Natural killer cell treated with Interleukin-12 subunit alpha and Interleukin-12 subunit beta and Interleukin-15 and Interleukin-18, amount 100 ng/mL, for 72 hours (primary cell): Measurements from ENCODE around the gene PANK4. TPM values are rescaled to one million over a fixed set of nuclear protein-coding genes. Genes with fewer than 3 reads are reported as not detected.

ENCODE experiments used
- ATAC-seq, 2 donors: fragments of 150-1000 bp; cut with Tn5 transposase in 1 of 2; sonication (Bioruptor Pico), chemical (Tn5 transposase) in 1 of 2; 2 replicates each; pipeline ENCODE4 v1.10.0; 2021
- DNase-seq: peaks from one replicate; pipeline ENCODE4 v3.0.0; 2022; ENCODE audit warnings: low spot score
- H3K27ac Mint-ChIP-seq, 2 donors: 1 replicate in 1 of 2; 2 replicates in 1 of 2; pipeline ENCODE4 v1.8.0; 2022; ENCODE audit warnings: mixed read lengths in 2 of 2, mild to moderate bottlenecking in 1 of 2, moderate library complexity in 1 of 2
- H3K27me3 Mint-ChIP-seq, 2 donors: 1 replicate in 1 of 2; 2 replicates in 1 of 2; pipeline ENCODE4 v1.8.0; 2022; ENCODE audit warnings: mixed read lengths in 2 of 2
- H3K36me3 Mint-ChIP-seq: one replicate; pipeline ENCODE4 v1.8.0; 2022; ENCODE audit warnings: mixed read lengths
- H3K4me1 Mint-ChIP-seq, 2 donors: 1 replicate in 1 of 2; 2 replicates in 1 of 2; pipeline ENCODE4 v1.8.0; 2022; ENCODE audit warnings: low read depth in 2 of 2, mixed read lengths in 2 of 2, mild to moderate bottlenecking in 1 of 2
- H3K4me3 Mint-ChIP-seq: one replicate; pipeline ENCODE4 v1.8.0; 2022; ENCODE audit warnings: mixed read lengths
- H3K9me3 Mint-ChIP-seq: 2 replicates; pipeline ENCODE4 v1.8.0; 2022; ENCODE audit warnings: mixed read lengths
- total RNA-seq, 2 donors: library from RNA; stranded (reverse); gene quantifications; one replicate each; pipeline ENCODE4 v1.2.3, GENCODE V29; 2022

Gene PANK4
- total RNA-seq, 2 donors from 2014 or later = 37.7 to 70.5 TPM

GRCh38 chr1:2513939-2514652 is 12.3 kb downstream of the PANK4 start:
- Mint-ChIP-seq H3K4me3 (no peak overlapping the region), H3K4me1 (no peaks in the 10 kb centered on the region), H3K27ac (no peak overlapping the region), H3K36me3 (no peaks in the 10 kb centered on the region), H3K9me3 (no peaks in the 10 kb centered on the region), H3K27me3 (no peaks in the 10 kb centered on the region)
- no peak for ATAC-seq
- no peak for DNase-seq

DNA sequence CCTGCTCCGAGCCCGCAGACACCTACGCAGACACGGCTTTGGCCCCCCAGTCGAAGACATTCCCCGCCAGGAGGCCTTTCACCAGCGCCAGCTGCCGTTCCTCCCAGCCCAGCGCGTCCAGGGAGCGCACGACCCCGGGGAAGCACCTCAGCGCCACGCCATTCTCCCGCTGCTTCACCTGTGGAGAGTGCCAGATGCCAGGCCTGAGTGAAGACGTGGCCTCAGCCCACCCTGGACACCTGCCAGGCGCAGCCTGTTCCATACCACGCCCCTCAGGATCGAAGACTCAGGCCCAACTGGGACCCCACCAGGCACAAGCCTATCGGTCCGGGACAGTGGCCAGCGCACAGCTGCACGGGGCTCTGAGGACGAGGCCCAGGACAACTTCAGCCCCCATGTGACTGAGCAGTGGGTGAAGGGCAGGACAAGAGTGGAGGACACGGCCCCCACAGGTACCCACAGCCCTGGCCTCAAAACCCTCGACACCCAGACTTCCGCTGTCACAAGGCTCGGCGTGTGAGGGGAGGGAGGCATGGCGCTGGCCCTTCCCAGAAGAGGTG is 13.5 kb downstream of the PANK4 start:
- DNase-seq (no peak), ATAC-seq (no peak)
- H3K27ac Mint-ChIP-seq = no peak overlapping the region
- no peaks in the 10 kb centered on the region for H3K4me1 Mint-ChIP-seq
- H3K27me3 Mint-ChIP-seq = no peaks in the 10 kb centered on the region
- no peaks in the 10 kb centered on the region for H3K36me3 Mint-ChIP-seq
- no peaks in the 10 kb centered on the region for H3K9me3 Mint-ChIP-seq
- no peak overlapping the region for H3K4me3 Mint-ChIP-seq

GRCh38 chr1:2510366-2511155 is 15.8 kb downstream of the PANK4 start:
- Mint-ChIP-seq H3K27ac (no peak overlapping the region), H3K4me1 (no peaks in the 10 kb centered on the region), H3K27me3 (no peaks in the 10 kb centered on the region), H3K9me3 (no peaks in the 10 kb centered on the region), H3K36me3 (no peaks in the 10 kb centered on the region), H3K4me3 (no peak overlapping the region)
- no peak for DNase-seq
- ATAC-seq = no peak

- no peaks in the 10 kb centered on the region for H3K36me3 Mint-ChIP-seq
- H3K4me1 Mint-ChIP-seq = no peaks in the 10 kb centered on the region
- H3K4me3 Mint-ChIP-seq = no peak overlapping the region
- no peaks in the 10 kb centered on the region for H3K27me3 Mint-ChIP-seq
- ATAC-seq = no peak
- no peaks in the 10 kb centered on the region for H3K9me3 Mint-ChIP-seq
- no peak overlapping the region for H3K27ac Mint-ChIP-seq
- DNase-seq = no peak
Measured at GRCh38 chr1:2509589-2509988, 16.8 kb downstream of the PANK4 start.

DNA sequence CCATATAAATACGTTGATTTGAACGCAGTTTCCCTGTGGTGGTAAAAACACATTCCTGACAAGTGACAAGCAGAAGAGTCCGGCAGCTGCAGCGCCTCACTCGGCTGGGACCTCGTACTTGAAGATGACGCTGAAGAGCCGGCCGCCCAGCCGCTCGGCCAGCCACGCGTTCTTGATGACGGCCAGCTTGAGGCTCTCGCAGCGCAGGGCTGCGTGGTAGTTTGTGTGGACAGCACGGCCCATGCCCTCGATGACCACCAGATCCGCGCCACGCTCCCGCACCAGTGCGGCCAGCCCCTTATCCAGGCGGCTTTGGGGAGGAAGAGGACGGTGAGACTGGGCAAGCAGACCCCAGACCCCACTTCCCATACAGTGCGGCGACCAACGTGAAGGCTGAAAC is 17.6 kb downstream of the PANK4 start:
- Mint-ChIP-seq H3K36me3 (no peaks in the 10 kb centered on the region), H3K4me3 (no peak overlapping the region), H3K4me1 (no peaks in the 10 kb centered on the region), H3K27me3 (no peaks in the 10 kb centered on the region), H3K27ac (no peak overlapping the region), H3K9me3 (no peaks in the 10 kb centered on the region)
- ATAC-seq (no peak), DNase-seq (no peak)

DNA sequence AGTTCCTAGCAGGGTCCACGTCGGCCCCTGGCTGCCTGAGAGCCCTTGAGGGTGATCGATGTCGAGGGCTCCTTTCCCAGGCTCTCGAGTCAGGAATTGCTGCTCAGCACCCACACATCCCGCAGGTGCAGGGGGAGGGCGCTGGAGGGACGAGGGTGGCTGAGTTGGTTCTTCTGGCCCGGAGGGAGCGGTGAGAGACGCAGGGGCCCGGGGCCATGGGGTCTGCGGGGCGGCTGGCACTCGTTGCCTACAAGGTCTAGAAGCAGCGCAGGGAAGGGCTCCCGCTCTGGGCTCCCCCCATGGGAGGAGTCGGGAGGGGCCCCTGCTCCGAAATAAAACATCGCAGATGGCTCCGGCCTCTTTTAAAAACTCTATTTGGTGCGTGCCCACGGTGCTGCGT is 18.2 kb downstream of the PANK4 start:
- H3K36me3 Mint-ChIP-seq = no peaks in the 10 kb centered on the region
- ATAC-seq = no peak
- no peak for DNase-seq
- H3K27me3 Mint-ChIP-seq = no peaks in the 10 kb centered on the region
- no peaks in the 10 kb centered on the region for H3K9me3 Mint-ChIP-seq
- no peaks in the 10 kb centered on the region for H3K4me1 Mint-ChIP-seq
- H3K27ac Mint-ChIP-seq = no peak overlapping the region
- no peak overlapping the region for H3K4me3 Mint-ChIP-seq

DNA sequence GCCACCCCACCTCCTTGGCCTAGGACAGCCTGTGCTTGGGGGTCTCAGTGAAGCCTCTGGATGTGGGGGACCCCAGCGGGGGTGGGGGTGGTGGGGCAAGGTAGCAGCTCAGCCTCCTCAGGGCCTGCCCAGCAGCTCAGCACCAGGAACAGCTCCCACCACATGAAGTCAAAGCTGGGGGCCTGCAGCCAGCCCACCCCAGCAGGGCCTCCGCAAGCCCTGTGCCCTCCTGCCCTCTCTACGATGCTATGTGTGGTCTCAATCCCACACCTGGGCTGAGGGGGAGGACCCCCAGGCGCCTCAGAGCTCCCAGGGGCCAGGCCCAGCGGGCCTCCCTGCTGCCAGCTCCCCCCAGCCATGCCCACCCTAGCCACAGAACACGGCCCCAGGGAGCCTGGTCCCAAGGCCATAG is 18.6 kb downstream of the PANK4 start:
- Mint-ChIP-seq H3K36me3 (no peaks in the 10 kb centered on the region), H3K9me3 (no peaks in the 10 kb centered on the region), H3K27me3 (no peaks in the 10 kb centered on the region)

GRCh38 chr1:2506901-2507565 is 19.4 kb downstream of the PANK4 start:
- no peak overlapping the region for H3K4me3 Mint-ChIP-seq
- ATAC-seq = no peak

More for the DNA sequence above, 18.6 kb downstream of the PANK4 start:
- DNase-seq (no peak), ATAC-seq (no peak)
- Mint-ChIP-seq H3K4me3 (no peak overlapping the region), H3K27ac (no peak overlapping the region), H3K4me1 (no peaks in the 10 kb centered on the region)

GRCh38 chr1:2506007-2506860 is 20.2 kb downstream of the PANK4 start:
- no peaks in the 10 kb centered on the region for H3K9me3 Mint-ChIP-seq
- no peak for ATAC-seq
- no peak overlapping the region for H3K4me3 Mint-ChIP-seq
- H3K27ac Mint-ChIP-seq = no peak overlapping the region
- no peaks in the 10 kb centered on the region for H3K4me1 Mint-ChIP-seq
- no peak for DNase-seq
- H3K36me3 Mint-ChIP-seq = no peaks in the 10 kb centered on the region
- H3K27me3 Mint-ChIP-seq = no peaks in the 10 kb centered on the region

More at GRCh38 chr1:2506901-2507565, 19.4 kb downstream of the PANK4 start:
- Mint-ChIP-seq H3K27ac (no peak overlapping the region), H3K4me1 (no peaks in the 10 kb centered on the region), H3K27me3 (no peaks in the 10 kb centered on the region), H3K9me3 (no peaks in the 10 kb centered on the region), H3K36me3 (no peaks in the 10 kb centered on the region)
- DNase-seq = no peak

DNA sequence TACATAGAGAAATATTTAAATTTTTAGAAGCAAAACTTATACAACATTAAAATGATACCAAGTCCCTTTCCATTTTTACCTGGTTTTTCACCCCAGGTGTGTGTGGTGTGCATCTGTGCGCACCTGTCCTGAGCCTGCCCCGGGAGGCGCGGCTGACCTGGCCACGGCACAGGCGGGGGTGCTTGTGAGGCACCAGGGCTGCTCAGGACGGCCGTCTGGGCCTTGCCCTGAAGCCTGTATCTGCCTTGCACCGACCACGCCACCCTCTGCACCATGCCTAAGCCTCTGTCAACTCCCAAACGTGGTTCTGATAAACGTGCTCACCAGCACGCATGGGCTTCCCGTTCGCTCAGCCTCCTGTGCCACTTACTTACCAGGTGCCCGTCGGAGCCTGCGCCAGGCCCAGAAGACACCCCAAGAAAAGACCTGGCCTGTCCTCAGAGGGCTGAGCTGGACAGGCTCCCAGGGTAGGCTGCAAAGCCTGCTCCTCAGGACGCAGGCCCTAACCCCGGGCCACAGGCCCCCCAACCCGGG is 20.9 kb downstream of the PANK4 start:
- H3K27ac Mint-ChIP-seq = no peak overlapping the region
- no peak overlapping the region for H3K4me3 Mint-ChIP-seq
- no peaks in the 10 kb centered on the region for H3K9me3 Mint-ChIP-seq
- H3K36me3 Mint-ChIP-seq = no peaks in the 10 kb centered on the region
- ATAC-seq (no peak), DNase-seq (no peak)
- no peaks in the 10 kb centered on the region for H3K27me3 Mint-ChIP-seq
- H3K4me1 Mint-ChIP-seq = peaks cover 0 to under 1% of the 10 kb centered on the region in 2 donors

DNA sequence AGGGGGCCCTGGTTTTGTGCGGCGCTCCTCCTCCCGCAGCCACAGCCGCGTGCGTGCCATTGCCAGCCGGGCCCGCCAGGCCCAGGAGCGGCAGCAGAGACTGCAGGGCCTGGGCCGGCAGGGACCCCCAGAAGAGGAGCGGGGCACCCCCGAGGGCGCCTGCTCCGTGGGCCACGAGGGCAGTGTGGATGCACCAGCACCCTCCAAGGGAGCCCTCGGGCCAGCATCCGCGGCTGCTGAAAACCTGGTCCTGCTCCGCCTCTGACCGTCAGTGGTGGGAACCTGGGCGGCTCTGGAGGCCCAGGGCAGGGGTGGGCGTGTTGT is 21.5 kb downstream of the PANK4 start:
- ATAC-seq = no peak
- DNase-seq = no peak
- Mint-ChIP-seq H3K36me3 (no peaks in the 10 kb centered on the region), H3K9me3 (no peaks in the 10 kb centered on the region), H3K4me1 (peaks cover 4 to 6% of the 10 kb centered on the region in 2 donors), H3K27me3 (no peaks in the 10 kb centered on the region), H3K27ac (no peak overlapping the region), H3K4me3 (no peak overlapping the region)

GRCh38 chr1:2504225-2504948 is 22.0 kb downstream of the PANK4 start:
- no peaks in the 10 kb centered on the region for H3K9me3 Mint-ChIP-seq
- ATAC-seq (no peak), DNase-seq (no peak)
- no peaks in the 10 kb centered on the region for H3K36me3 Mint-ChIP-seq
- H3K4me3 Mint-ChIP-seq = no peak overlapping the region
- H3K27me3 Mint-ChIP-seq = no peaks in the 10 kb centered on the region
- peaks cover 4 to 6% of the 10 kb centered on the region in 2 donors for H3K4me1 Mint-ChIP-seq
- no peak overlapping the region for H3K27ac Mint-ChIP-seq
